AG04450 (cell line): Measurements from ENCODE around the gene DHX32. TPM values are rescaled to one million over a fixed set of nuclear protein-coding genes. Genes with fewer than 3 reads are reported as not detected.
"Not testable (repeated sequence)": the region's sequence is repeated elsewhere in the genome, so short reads cannot be mapped to it uniquely, and the experiment has no call there.

ENCODE experiments used
- CTCF ChIA-PET: fragments of 300-600, 350-600 bp; formaldehyde crosslinking; extraction: SDS; loops from one replicate; lab custom pipeline; 2022; ENCODE audit warnings: antibody characterized with exemption, inconsistent platforms; lab: Charles Lee
- POLR2A ChIA-PET: fragments of 350-600 bp; formaldehyde crosslinking; extraction: SDS; loops from one replicate; lab custom pipeline; 2021; ENCODE audit warnings: antibody characterized with exemption, inconsistent platforms; lab: Yijun Ruan, JAX
- DNase-seq: peaks from one replicate; pipeline ENCODE4 v3.0.0-alpha.2; 2011; ENCODE audit warnings: low read depth, low spot score
- H3K27ac ChIP-seq: one replicate; pipeline ENCODE4 v1.5.1; 2012; ENCODE audit warnings: low read depth, low read length, control low read depth
- H3K27me3 ChIP-seq: one replicate; pipeline ENCODE4 v1.6.0; 2012; ENCODE audit warnings: low read length; ENCODE audit not compliant: control insufficient read depth, insufficient read depth
- H3K4me3 ChIP-seq: 2 replicates; pipeline ENCODE4 v1.5.1; 2011; ENCODE audit warnings: mild to moderate bottlenecking, low read depth, low read length, control low read depth
- H3K9me3 ChIP-seq: 2 replicates; pipeline ENCODE4 v1.5.1; 2012; ENCODE audit warnings: low read length; ENCODE audit not compliant: control insufficient read depth, insufficient read depth
- CTCF ChIP-seq: IDR thresholded peaks from 2 replicates; pipeline ENCODE4 v1.5.1; 2011; ENCODE audit warnings: low read depth, low read length, control low read depth, inconsistent platforms
- polyA plus RNA-seq: library from polyadenylated mRNA; depleted of rRNA; stranded (reverse); fragments of >200 nt; gene quantifications from 2 replicates; pipeline ENCODE4 v1.2.3, GENCODE V29; 2011

DHX32 gene
- polyA plus RNA-seq, 1 experiment: 30.8 TPM

GRCh38 chr10:125895130-125896087, 14.3 kb upstream of the DHX32 start:
- peak overlapping the region; percentile 73 for H3K4me3 ChIP-seq
- H3K27ac ChIP-seq: peak overlapping the region; percentile 65
- CTCF ChIA-PET, POLR2A ChIA-PET, H3K27me3 ChIP-seq, H3K9me3 ChIP-seq, DNase-seq: not testable (repeated sequence)

- H3K4me3 ChIP-seq, H3K9me3 ChIP-seq, H3K27me3 ChIP-seq, POLR2A ChIA-PET, CTCF ChIA-PET, H3K27ac ChIP-seq, DNase-seq: not testable (repeated sequence)
Measured at GRCh38 chr10:125894176-125894575, 13.1 kb upstream of the DHX32 start.

DNA sequence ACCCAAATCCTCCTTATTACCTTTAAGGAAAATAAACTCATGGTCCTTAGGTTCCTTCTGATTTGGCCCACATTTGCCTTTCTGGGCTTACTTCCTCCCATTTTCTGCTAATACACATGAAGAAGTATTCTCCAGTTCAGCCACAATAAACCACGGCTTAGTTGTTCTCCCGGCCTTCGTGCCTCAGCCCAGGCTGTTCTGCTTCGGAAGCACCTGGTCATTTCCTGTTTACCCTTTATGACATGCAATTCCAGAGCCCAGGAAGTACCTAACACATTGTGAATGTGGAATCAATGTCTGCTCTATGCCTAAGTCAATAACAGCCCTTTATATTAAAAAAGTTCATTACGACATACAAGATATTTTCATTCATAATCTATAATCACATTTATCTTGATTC, 11.3 kb upstream of the DHX32 start:
- POLR2A ChIA-PET, H3K27ac ChIP-seq, H3K9me3 ChIP-seq, CTCF ChIA-PET, DNase-seq, H3K4me3 ChIP-seq, H3K27me3 ChIP-seq: not testable (repeated sequence)

- CTCF ChIA-PET: interaction anchor here (1.4 kb wide), 1 partner anchor 21 kb away, joined by 4 read pairs; no protein-coding TSS in a partner anchor
- DNase-seq, H3K27ac ChIP-seq, POLR2A ChIA-PET, H3K4me3 ChIP-seq, H3K9me3 ChIP-seq, H3K27me3 ChIP-seq: not testable (repeated sequence)
Measured at GRCh38 chr10:125889441-125889840, 8.3 kb upstream of the DHX32 start.

- CTCF ChIA-PET: interaction anchor here (1.2 to 1.3 kb wide), 2 partner anchors 18 to 19 kb away, joined by 3 read pairs; no protein-coding TSS in a partner anchor
- Histone ChIP-seq H3K27ac (no peak overlapping the region), H3K27me3 (no peaks in the 10 kb centered on the region), H3K4me3 (no peak overlapping the region), H3K9me3 (no peaks in the 10 kb centered on the region)
- no peak for TF ChIP-seq CTCF
- DNase-seq: no peak
- POLR2A ChIA-PET: no interaction called here
Measured at GRCh38 chr10:125886914-125887512, 5.9 kb upstream of the DHX32 start.

DNA sequence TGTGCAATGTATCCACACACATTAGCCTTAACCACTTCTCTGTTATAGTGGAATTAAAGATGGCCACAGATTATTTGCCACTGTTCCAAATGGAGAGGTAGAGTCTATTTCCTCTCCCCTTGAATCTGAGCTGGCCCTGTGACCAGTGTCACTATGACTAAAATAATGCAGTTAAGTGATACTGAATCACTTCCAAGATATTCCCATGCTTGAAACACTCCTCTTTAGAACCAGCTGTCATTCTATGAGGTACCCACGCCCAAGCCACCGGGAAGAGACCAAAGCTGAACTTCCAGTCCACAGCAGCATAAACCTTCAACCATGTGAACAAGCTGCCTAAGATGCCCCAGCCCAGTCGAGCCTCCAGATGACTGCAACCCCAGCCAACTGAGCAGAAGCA, 2.1 kb upstream of the DHX32 start:
- Histone ChIP-seq H3K27me3 (no peaks in the 10 kb centered on the region), H3K4me3 (no peak overlapping the region), H3K27ac (no peak overlapping the region), H3K9me3 (no peaks in the 10 kb centered on the region)
- no peak for TF ChIP-seq CTCF
- POLR2A ChIA-PET: no interaction called here
- CTCF ChIA-PET: interaction anchor here (1.7 kb wide), 1 partner anchor 16 kb away, joined by 7 read pairs; no protein-coding TSS in a partner anchor
- no peak for DNase-seq
